PFSK-1 (cell line): ENCODE data around the gene DHX34.

ENCODE experiments used
- FOXP2 ChIP-seq: optimal IDR thresholded peaks from 2 replicates; pipeline ENCODE3; 2011; ENCODE audit warnings: borderline replicate concordance, control low read depth, inconsistent platforms; ENCODE audit not compliant: insufficient read depth; ENCODE audit errors: extremely low read length, extremely low read depth
- POLR2AphosphoS5 ChIP-seq: IDR thresholded peaks from 2 replicates; pipeline ENCODE4 v1.6.1; 2012; ENCODE audit warnings: low read depth, mild to moderate bottlenecking, control low read depth, low read length, moderate library complexity
- SIN3A ChIP-seq: IDR thresholded peaks from 2 replicates; pipeline ENCODE4 v1.6.1; 2012; ENCODE audit warnings: mild to moderate bottlenecking, low read length, moderate library complexity, borderline replicate concordance; ENCODE audit not compliant: insufficient read depth
- TAF1 ChIP-seq: IDR thresholded peaks from 2 replicates; pipeline ENCODE4 v1.6.1; 2012; ENCODE audit warnings: low read length, control low read depth, borderline replicate concordance; ENCODE audit not compliant: insufficient read depth
- TF ChIP-seq, protein P1 (sequence below), 2 experiments: IDR thresholded peaks; 2 replicates each; pipeline versions ENCODE4 v1.6.1 to v1.8.0; 2011 to 2012; ENCODE audit warnings: low read depth in 2 of 2, low read length in 2 of 2, control low read depth in 1 of 2, inconsistent platforms in 1 of 2, mild to moderate bottlenecking in 1 of 2, moderate library complexity in 1 of 2; ENCODE audit not compliant: insufficient read depth in 1 of 2

DHX34 gene

DNA sequence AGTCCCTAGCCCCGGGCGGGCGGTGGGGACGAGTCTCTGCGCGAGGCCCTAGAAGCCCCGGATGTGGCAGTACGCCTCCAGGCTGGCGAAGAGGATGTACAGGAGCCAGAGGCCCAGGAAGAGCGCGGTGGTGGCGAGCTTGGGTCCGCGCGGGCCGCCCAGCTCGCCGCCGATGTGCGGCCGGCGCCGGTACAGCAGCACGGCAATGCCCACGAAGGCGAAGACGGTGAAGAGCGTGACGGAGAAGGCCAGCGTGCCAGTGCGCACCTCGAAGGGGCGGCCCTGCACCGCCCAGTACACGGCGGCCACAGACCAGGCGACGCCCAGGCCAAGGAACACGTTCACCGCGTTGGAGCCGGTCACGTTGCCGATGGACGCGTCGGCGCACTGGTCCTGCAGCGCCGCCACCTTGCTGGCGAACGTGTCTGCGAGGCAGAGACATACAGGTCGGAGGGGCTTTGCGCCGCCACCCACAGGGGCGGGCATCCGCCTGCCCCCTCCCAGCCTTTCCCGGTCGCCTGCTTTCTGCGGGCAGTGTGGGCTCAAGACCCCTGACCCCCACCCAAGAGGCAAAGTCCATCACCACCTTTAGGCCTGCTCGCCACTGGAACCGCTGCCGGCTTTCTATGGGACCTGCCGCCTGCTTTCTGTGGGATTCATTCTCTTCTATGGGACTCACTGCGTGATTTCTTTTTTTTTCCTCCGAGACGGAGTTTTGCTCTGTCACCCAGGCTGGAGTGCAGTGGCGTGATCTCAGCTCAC, 81.1 kb downstream of the DHX34 start:
- TF ChIP-seq FOXP2 (no peak), POLR2AphosphoS5 (no peak), SIN3A (no peak), TAF1 (no peak)
- TF ChIP-seq, protein P1, sequence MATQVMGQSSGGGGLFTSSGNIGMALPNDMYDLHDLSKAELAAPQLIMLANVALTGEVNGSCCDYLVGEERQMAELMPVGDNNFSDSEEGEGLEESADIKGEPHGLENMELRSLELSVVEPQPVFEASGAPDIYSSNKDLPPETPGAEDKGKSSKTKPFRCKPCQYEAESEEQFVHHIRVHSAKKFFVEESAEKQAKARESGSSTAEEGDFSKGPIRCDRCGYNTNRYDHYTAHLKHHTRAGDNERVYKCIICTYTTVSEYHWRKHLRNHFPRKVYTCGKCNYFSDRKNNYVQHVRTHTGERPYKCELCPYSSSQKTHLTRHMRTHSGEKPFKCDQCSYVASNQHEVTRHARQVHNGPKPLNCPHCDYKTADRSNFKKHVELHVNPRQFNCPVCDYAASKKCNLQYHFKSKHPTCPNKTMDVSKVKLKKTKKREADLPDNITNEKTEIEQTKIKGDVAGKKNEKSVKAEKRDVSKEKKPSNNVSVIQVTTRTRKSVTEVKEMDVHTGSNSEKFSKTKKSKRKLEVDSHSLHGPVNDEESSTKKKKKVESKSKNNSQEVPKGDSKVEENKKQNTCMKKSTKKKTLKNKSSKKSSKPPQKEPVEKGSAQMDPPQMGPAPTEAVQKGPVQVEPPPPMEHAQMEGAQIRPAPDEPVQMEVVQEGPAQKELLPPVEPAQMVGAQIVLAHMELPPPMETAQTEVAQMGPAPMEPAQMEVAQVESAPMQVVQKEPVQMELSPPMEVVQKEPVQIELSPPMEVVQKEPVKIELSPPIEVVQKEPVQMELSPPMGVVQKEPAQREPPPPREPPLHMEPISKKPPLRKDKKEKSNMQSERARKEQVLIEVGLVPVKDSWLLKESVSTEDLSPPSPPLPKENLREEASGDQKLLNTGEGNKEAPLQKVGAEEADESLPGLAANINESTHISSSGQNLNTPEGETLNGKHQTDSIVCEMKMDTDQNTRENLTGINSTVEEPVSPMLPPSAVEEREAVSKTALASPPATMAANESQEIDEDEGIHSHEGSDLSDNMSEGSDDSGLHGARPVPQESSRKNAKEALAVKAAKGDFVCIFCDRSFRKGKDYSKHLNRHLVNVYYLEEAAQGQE (IDR thresholded peaks at IDR 0.05; ENCODE audit: insufficient read depth in 1 of 2, low read depth in 2 of 2, low read length in 2 of 2) = no peak

DNA sequence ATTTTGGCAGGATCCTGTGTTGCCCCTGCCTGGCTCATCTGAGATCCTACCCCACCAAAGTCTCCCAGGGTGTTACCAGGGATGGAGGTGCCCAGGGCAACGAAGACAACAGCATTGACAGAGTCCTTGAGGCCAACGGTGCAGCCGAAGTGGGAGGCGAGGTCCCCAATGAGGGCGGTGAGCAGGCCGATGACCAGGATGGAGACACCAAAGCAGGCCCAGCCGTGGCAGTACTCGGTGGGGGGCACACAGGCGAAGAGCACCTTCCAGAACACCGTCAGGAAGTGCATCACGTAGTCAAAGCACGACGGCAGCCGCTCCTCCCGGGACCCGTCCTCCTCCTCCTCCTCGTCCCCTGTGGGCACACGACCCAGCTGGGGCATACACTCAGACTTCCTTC, 83.0 kb downstream of the DHX34 start:
- TF ChIP-seq TAF1 = no peak
- TF ChIP-seq, protein P1 (IDR thresholded peaks at IDR 0.05; ENCODE audit: insufficient read depth in 1 of 2, low read depth in 2 of 2, low read length in 2 of 2) = no peak
- TF ChIP-seq FOXP2 = no peak
- no peak for TF ChIP-seq POLR2AphosphoS5
- TF ChIP-seq SIN3A = no peak
